GM10847 (cell line): Measurements from ENCODE around the gene PARD3B.

ENCODE experiments used
- POLR2A ChIP-seq: IDR thresholded peaks from 2 replicates; pipeline ENCODE4 v1.6.1; 2011; ENCODE audit not compliant: insufficient read length; ENCODE audit errors: extremely low read depth

The PARD3B gene

GRCh38 chr2:205650450-205650849, 1105.2 kb downstream of the PARD3B start:
- no peak for TF ChIP-seq POLR2A

GRCh38 chr2:205650931-205651330, 1105.7 kb downstream of the PARD3B start:
- no peak for TF ChIP-seq POLR2A

GRCh38 chr2:205651719-205652118, 1106.4 kb downstream of the PARD3B start:
- TF ChIP-seq POLR2A: no peak

GRCh38 chr2:205654878-205655605, 1109.8 kb downstream of the PARD3B start:
- no peak for TF ChIP-seq POLR2A

- TF ChIP-seq POLR2A: no peak
Observed at GRCh38 chr2:205655779-205656456, 1110.6 kb downstream of the PARD3B start.

- no peak for TF ChIP-seq POLR2A
Observed at GRCh38 chr2:205656461-205656860, 1111.2 kb downstream of the PARD3B start.

GRCh38 chr2:205656941-205657340, 1111.7 kb downstream of the PARD3B start:
- no peak for TF ChIP-seq POLR2A

- no peak for TF ChIP-seq POLR2A
Observed at GRCh38 chr2:205657579-205657978, 1112.3 kb downstream of the PARD3B start.

- no peak for TF ChIP-seq POLR2A
Observed at GRCh38 chr2:205658068-205658467, 1112.8 kb downstream of the PARD3B start.

- TF ChIP-seq POLR2A: no peak
Observed at GRCh38 chr2:205658572-205658971, 1113.3 kb downstream of the PARD3B start.

- TF ChIP-seq POLR2A: no peak
Observed at GRCh38 chr2:205659922-205660321, 1114.6 kb downstream of the PARD3B start.

- no peak for TF ChIP-seq POLR2A
Observed at GRCh38 chr2:205660521-205661124, 1115.3 kb downstream of the PARD3B start.

- TF ChIP-seq POLR2A: no peak
Observed at GRCh38 chr2:205661281-205661680, 1116.0 kb downstream of the PARD3B start.

GRCh38 chr2:205662206-205662965, 1117.1 kb downstream of the PARD3B start:
- TF ChIP-seq POLR2A: no peak

- TF ChIP-seq POLR2A: no peak
Observed at GRCh38 chr2:205665791-205666190, 1120.5 kb downstream of the PARD3B start.
